T-helper 1 cell (primary cell): ENCODE results near the gene SHISA5.

Experiments
- DNase-seq, 5 donors: peaks; one replicate each; pipeline ENCODE4 v3.0.0-alpha.2; 2012 to 2020

The SHISA5 gene

GRCh38 chr3:48429960-48430707 is 73.8 kb downstream of the SHISA5 start, which contains the start of gene PLXNB1:
Gene PLXNB1 (minus strand): TSS chr3:48430086. CDS start chr3:48424611, 5,475 bp downstream.
- no peak for DNase-seq

GRCh38 chr3:48429317-48429959 is 74.5 kb downstream of the SHISA5 start:
- peak; percentile 37 to 71 (median 59) for DNase-seq

DNA sequence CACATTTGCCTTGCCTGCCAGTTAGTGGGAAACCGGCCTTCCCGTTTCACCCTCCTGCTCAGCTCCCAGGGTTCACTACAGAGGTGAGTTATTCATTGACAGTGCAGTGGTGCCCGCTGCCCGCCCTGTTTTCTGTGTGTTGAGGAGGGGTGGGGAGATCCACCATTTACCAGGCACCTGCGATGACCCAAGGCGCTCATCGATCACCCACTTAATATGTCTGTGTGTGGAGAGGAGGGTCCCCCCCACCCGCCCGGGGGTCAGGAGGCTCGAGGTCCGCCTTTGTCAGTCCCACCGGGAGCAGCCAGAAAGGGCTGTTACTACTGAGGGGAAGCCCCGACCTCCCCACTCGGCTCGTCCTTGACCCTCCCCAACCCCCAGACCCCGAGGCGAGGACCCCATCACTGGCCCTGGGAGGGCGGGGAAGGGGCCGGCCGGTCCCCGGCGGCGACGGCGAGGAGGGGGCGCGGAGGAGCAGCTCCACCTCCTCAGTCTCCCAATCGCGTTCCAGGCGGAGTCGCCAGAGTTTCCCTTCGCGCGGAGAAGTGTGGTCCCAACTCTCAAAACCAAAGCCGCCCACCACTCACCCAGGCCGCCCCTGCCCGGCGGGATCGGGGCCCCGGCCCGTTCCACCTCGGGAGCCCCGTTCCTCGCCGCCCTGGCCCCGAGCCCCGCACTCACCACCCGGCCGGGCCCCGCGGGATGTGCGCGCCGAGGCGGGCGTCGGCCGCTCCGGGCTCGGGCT is 75.2 kb downstream of the SHISA5 start:
- DNase-seq = no peak

- no peak for DNase-seq
Measured at GRCh38 chr3:48428088-48428571, 75.8 kb downstream of the SHISA5 start.

DNA sequence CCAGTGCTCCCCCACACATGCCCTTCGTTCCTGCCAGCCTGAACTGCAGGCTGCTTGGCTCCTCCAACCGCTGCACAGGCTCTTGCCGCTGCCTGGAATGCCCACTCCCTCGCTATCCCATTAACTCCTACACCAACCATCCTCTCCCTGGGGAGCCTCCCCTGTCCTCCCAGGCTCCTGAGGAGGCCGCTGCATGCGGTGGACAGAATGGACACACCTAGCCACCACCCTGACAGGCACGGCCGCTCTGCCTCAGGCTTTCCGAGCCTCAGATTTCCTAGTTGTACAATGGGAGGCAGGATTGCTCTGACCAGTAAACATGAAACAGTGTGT is 76.4 kb downstream of the SHISA5 start:
- no peak for DNase-seq

GRCh38 chr3:48426944-48427629 is 76.9 kb downstream of the SHISA5 start:
- no peak for DNase-seq

- no peak for DNase-seq
Measured at GRCh38 chr3:48426401-48426909, 77.5 kb downstream of the SHISA5 start.

- DNase-seq = no peak
Measured at GRCh38 chr3:48425281-48425812, 78.6 kb downstream of the SHISA5 start.

DNA sequence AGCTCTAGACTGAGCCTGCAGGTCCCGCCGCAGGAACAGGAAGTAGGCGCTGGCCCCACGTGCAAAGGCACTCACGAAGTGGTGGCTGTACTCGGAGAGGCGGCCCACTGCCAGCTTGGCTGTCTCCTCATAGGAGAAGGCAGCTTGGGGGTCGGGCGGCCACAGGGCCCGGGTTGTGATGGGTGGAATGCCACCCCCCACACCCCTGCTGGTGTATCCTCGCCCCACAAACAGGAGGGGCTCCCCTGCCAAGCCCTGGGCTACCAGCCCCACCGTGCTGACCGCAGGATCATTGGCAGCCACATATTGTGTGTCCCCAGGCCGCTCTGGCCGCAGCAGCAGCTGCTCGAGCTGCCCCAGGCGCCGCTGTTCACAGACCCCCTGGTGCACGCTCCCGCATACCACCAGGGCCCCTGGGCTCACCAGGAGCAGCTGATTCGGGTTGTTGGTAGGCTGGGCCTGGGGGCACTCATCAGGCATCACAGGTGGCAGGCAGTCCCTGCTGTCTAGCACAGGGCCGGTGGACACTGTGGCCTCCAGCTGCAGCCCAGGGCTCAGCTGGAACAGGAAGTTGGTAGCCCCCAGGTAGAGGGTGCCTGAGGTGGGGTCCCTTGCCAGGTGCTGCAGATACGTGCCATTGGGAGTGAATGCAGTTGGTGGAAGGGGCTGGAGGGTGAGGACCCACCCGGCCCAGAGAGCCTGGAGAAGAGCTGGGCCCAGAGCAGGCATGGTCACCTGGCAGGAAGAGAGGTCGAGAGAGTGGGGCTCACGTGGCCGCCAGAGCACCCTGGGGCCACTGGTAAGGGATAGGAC is 79.9 kb downstream of the SHISA5 start:
- DNase-seq = no peak

- DNase-seq = no peak
Measured at GRCh38 chr3:48423241-48423882, 80.6 kb downstream of the SHISA5 start.

DNA sequence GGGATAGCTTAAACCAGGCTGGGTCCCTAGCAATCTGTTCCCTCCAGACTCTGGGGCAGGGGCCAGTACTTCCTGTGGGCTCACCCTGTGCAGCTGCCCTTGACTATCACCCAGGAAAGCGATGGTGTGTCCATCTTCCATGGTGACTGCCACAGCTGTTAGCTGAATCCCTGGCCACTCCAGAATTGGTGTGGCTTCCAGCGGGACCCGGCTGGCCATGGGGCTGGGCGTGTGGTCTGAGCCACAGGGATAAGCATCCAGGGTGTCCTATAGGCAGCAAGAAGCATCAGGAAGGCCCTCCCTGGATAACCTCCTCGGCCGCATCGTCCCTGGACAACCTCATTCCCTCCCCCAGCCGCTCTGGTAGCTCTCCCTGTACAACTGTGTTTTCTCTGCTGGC is 81.3 kb downstream of the SHISA5 start:
- DNase-seq = no peak

DNA sequence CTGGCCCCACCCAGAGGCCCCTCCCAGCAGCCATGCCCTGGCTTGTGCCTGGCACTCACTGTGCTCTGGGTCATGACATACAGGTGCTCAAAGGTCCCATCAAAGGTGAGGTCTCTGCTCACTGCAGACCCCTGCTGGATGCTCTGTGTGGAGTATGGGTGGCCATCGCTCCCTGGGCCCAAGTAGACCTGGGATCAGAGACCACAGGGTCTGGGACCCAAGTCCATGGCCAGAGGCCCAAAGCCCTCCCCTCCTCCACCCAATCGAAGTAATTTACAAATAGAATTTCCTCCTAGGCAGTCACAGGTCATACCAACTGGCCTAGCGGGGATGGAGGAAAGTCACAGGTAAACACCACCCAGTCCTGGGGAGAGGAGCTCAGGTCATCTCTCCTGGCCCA is 81.7 kb downstream of the SHISA5 start:
- no peak for DNase-seq

- DNase-seq = no peak
Measured at GRCh38 chr3:48420561-48420960, 83.4 kb downstream of the SHISA5 start.

DNA sequence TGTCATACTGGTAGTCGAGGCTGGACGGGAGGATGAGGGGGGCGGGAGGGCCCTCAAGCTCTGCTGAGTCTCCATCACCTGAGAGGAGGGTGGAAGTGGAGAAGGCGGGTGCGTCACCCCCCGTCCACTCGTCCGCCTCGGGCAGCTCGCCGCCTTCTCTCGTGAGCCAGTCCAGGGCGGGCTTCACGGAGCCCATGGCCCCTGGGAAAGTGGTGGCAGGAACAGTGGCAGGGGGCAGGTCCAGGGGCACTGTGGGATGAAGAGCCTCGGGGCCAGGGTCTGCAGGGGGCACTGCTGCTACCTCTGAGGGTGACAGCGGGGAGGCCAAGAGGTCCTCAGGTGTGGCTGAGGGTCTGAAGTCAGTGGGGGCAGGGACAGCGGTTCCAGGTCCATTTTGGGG is 84.4 kb downstream of the SHISA5 start:
- no peak for DNase-seq

- DNase-seq = no peak
Measured at GRCh38 chr3:48419149-48419548, 84.8 kb downstream of the SHISA5 start.

GRCh38 chr3:48418651-48419050 is 85.3 kb downstream of the SHISA5 start:
- no peak for DNase-seq

- no peak for DNase-seq
Measured at GRCh38 chr3:48418140-48418539, 85.8 kb downstream of the SHISA5 start.
